Renal cortical epithelial cell (primary cell): ENCODE results near the gene SLC22A4. TPM values are rescaled to one million over a fixed set of nuclear protein-coding genes. Genes with fewer than 3 reads are reported as not detected.

ENCODE experiments used
- total RNA-seq: library from RNA; depleted of rRNA; stranded (reverse); fragments of >200 nt; gene quantifications from 2 replicates; pipeline ENCODE4 v1.2.3, GENCODE V29; 2014

The SLC22A4 gene
- total RNA-seq, 1 donor from 2014 or later, result 1.6 TPM

Other genes with a start within 250 kb of the SLC22A4 start
- not detected in 2 replicates for gene IL3, start 233.7 kb upstream of the SLC22A4 start, total RNA-seq
- gene CSF2, start 220.6 kb upstream of the SLC22A4 start, total RNA-seq, result 0.60 and 217 TPM in 2 replicates
- 142 and 441 TPM in 2 replicates for gene P4HA2, start 66.5 kb upstream of the SLC22A4 start, total RNA-seq
- gene PDLIM4, start 36.7 kb upstream of the SLC22A4 start, total RNA-seq, result 92.0 and 249 TPM in 2 replicates
- 31.3 and 33.0 TPM in 2 replicates for gene SLC22A5, start 75.3 kb downstream of the SLC22A4 start, total RNA-seq
- 28.7 and 35.1 TPM in 2 replicates for gene IRF1, start 196.4 kb downstream of the SLC22A4 start, total RNA-seq
- gene IL5, start 249.1 kb downstream of the SLC22A4 start, total RNA-seq, result not detected in 2 replicates